Karpas-422 (cell line): ENCODE results near the gene HOXB8. TPM values are rescaled to one million over a fixed set of nuclear protein-coding genes. Genes with fewer than 3 reads are reported as not detected.

Experiments used
- DNase-seq: peaks from one replicate; pipeline ENCODE4 v3.0.0-alpha.2; 2015
- H2AFZ ChIP-seq: fragments of 200-600 bp; sonication (generic); 2 replicates; pipeline ENCODE4 v1.6.1; 2014; ENCODE audit warnings: antibody characterized with exemption, low read length, mixed read lengths
- H3K27ac ChIP-seq: fragments of 200-600 bp; sonication (generic); 2 replicates; pipeline ENCODE4 v1.5.1; 2014; ENCODE audit warnings: mild to moderate bottlenecking, low read length, moderate library complexity
- H3K27me3 ChIP-seq: fragments of 200-600 bp; sonication (generic); 2 replicates; pipeline ENCODE4 v1.6.1; 2014; ENCODE audit warnings: low read length, mixed read lengths
- H3K36me3 ChIP-seq: fragments of 200-600 bp; sonication (generic); 2 replicates; pipeline ENCODE4 v1.6.1; 2014; ENCODE audit warnings: low read length, mixed read lengths; ENCODE audit not compliant: insufficient read depth
- H3K4me1 ChIP-seq: fragments of 200-600 bp; sonication (generic); 2 replicates; pipeline ENCODE4 v1.6.1; 2014; ENCODE audit warnings: mild to moderate bottlenecking, low read length, mixed read lengths
- H3K4me2 ChIP-seq: fragments of 200-600 bp; sonication (generic); 2 replicates; pipeline ENCODE4 v1.6.1; 2014; ENCODE audit warnings: low read length, low read depth, mild to moderate bottlenecking; ENCODE audit not compliant: poor library complexity, severe bottlenecking
- H3K4me3 ChIP-seq: fragments of 200-600 bp; sonication (generic); 2 replicates; pipeline ENCODE4 v1.5.1; 2014; ENCODE audit warnings: mild to moderate bottlenecking, antibody characterized with exemption, low read length, mixed read lengths
- H3K79me2 ChIP-seq: fragments of 200-600 bp; sonication (generic); 2 replicates; pipeline ENCODE4 v1.6.1; 2014; ENCODE audit warnings: mild to moderate bottlenecking, low read length, mixed read lengths
- H3K9ac ChIP-seq: fragments of 200-600 bp; sonication (generic); 2 replicates; pipeline ENCODE4 v1.6.0; 2014; ENCODE audit warnings: low read length
- H3K9me2 ChIP-seq: fragments of 200-600 bp; sonication (generic), shearing (Covaris generic); replicated peaks from 2 replicates; pipeline ENCODE4 v1.6.0; 2014; ENCODE audit warnings: mild to moderate bottlenecking, low read length, moderate library complexity; ENCODE audit not compliant: insufficient read depth
- H3K9me3 ChIP-seq: fragments of 300-700, 200-600 bp; sonication (generic); 2 replicates; pipeline ENCODE4 v1.6.1; 2014; ENCODE audit warnings: low read length, mixed read lengths
- H4K20me1 ChIP-seq: fragments of 200-600 bp; sonication (generic); 2 replicates; pipeline ENCODE4 v1.6.1; 2014; ENCODE audit warnings: mild to moderate bottlenecking, antibody characterized with exemption, low read length, low read depth; ENCODE audit not compliant: insufficient read depth
- total RNA-seq: library from RNA; depleted of rRNA; stranded (reverse); fragments of >200 nt; shearing (Covaris generic); gene quantifications from 2 replicates; pipeline ENCODE4 v1.2.3, GENCODE V29; 2014; ENCODE audit warnings: low replicate concordance

The HOXB8 gene
- total RNA-seq, 1 experiment from 2014 or later, result 4.2 TPM

GRCh38 chr17:48571024-48571818 lies 43.9 kb downstream of the HOXB8 start:
- H3K27me3 ChIP-seq, result no peaks in the 10 kb centered on the region
- H3K9me3 ChIP-seq, result no peaks in the 10 kb centered on the region
- DNase-seq, result no peak
- no peak overlapping the region for H3K9ac ChIP-seq
- no peaks in the 10 kb centered on the region for H4K20me1 ChIP-seq
- H2AFZ ChIP-seq, result no peak overlapping the region
- no peaks in the 10 kb centered on the region for H3K79me2 ChIP-seq
- H3K36me3 ChIP-seq, result no peaks in the 10 kb centered on the region
- no peaks in the 10 kb centered on the region for H3K9me2 ChIP-seq
- no peak overlapping the region for H3K4me3 ChIP-seq
- no peak overlapping the region for H3K27ac ChIP-seq
- no peaks in the 10 kb centered on the region for H3K4me1 ChIP-seq
- no peak overlapping the region for H3K4me2 ChIP-seq

DNA sequence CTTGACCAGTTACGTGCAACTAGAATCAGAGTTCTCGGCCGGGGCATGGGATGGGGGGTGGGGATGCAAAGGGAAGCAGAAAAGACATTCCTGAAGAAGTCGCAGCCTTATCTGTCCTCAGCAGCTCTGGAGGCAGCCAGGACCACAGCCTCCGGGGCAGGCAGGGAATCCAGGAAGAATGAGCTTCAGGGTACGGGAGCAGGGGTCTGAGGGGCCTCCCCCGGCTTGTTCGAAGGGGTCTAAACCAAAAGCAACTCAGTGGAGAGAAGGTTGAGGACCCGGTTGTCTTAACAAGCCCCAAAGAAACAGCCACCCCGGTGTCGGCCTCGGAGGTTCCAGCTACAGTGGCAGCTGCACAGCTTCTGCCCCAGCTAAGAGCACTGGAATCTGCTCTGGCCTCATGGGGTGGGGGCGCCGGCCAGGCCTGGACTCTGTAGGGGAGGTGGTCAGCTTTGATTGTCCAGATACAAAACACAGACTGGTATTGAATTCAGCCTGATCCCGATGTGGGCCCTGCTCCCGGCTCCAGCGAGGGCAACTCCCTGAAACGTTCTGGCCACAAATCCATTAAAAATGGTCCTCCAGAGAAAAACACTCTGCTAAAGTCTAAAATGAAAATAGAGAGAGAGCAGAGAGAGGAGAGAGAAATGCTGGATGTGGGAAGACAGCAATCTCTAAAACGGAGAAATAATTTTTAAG lies 44.6 kb downstream of the HOXB8 start:
- H3K4me1 ChIP-seq, result no peaks in the 10 kb centered on the region
- no peaks in the 10 kb centered on the region for H3K9me2 ChIP-seq
- DNase-seq, result no peak
- no peak overlapping the region for H3K4me2 ChIP-seq
- H3K79me2 ChIP-seq, result no peaks in the 10 kb centered on the region
- no peaks in the 10 kb centered on the region for H3K9me3 ChIP-seq
- H3K4me3 ChIP-seq, result no peak overlapping the region
- H2AFZ ChIP-seq, result no peak overlapping the region
- H3K9ac ChIP-seq, result no peak overlapping the region
- no peaks in the 10 kb centered on the region for H3K36me3 ChIP-seq
- H3K27me3 ChIP-seq, result no peaks in the 10 kb centered on the region
- no peaks in the 10 kb centered on the region for H4K20me1 ChIP-seq
- H3K27ac ChIP-seq, result no peak overlapping the region

- Histone ChIP-seq H3K27ac (no peak overlapping the region), H3K79me2 (no peaks in the 10 kb centered on the region), H3K27me3 (no peaks in the 10 kb centered on the region), H3K9me3 (no peaks in the 10 kb centered on the region), H3K4me2 (no peak overlapping the region), H3K4me3 (no peak overlapping the region), H3K4me1 (no peaks in the 10 kb centered on the region), H4K20me1 (no peaks in the 10 kb centered on the region), H2AFZ (no peak overlapping the region), H3K36me3 (no peaks in the 10 kb centered on the region), H3K9ac (no peak overlapping the region), H3K9me2 (no peaks in the 10 kb centered on the region)
- DNase-seq, result no peak
Measured at GRCh38 chr17:48569674-48570324, 45.3 kb downstream of the HOXB8 start.

- Histone ChIP-seq H3K9me3 (no peaks in the 10 kb centered on the region), H3K4me1 (no peaks in the 10 kb centered on the region), H4K20me1 (no peaks in the 10 kb centered on the region), H3K9me2 (no peaks in the 10 kb centered on the region), H3K27me3 (no peaks in the 10 kb centered on the region), H2AFZ (no peak overlapping the region), H3K9ac (no peak overlapping the region), H3K4me3 (no peak overlapping the region), H3K79me2 (no peaks in the 10 kb centered on the region), H3K4me2 (no peak overlapping the region), H3K36me3 (no peaks in the 10 kb centered on the region), H3K27ac (no peak overlapping the region)
- DNase-seq, result no peak
Measured at GRCh38 chr17:48569240-48569582, 45.9 kb downstream of the HOXB8 start.

DNA sequence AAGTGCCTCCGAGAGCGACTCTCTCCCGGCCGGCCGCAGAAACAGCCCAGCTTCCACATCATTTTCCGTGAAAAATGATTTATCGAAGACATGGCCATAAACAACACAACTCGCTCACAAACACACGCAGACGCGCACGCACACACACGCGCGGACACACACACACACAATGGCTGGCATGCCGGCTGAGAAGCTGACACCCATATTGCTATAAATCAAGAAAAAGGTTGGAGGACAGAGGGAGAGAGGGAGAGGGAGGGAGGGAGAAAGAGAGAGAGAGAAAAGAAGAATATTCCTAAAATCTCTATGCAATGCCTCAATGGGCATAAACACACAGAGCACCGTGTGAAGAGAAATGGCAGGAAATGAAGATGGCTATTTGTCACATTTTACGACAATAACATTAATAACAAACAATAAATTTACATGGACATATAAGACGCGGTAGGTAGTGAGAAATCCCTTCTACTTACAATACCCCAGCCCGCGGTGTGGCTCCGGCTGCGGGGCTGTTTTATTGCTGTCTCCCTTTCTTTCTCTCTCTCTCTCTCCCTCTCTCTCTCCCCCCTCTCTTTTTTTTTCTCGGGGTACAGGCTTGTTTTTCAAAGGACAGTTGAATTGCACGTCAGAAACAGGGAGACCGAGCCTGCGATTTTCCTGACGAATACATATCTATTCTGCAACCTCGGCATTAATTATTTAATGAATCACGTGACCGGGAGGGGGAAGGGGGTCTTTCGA lies 46.4 kb downstream of the HOXB8 start:
- Histone ChIP-seq H3K9me3 (no peaks in the 10 kb centered on the region), H2AFZ (no peak overlapping the region), H3K4me3 (no peak overlapping the region), H3K9me2 (no peaks in the 10 kb centered on the region), H3K9ac (no peak overlapping the region), H3K36me3 (no peaks in the 10 kb centered on the region), H3K27ac (no peak overlapping the region), H3K79me2 (no peaks in the 10 kb centered on the region), H4K20me1 (no peaks in the 10 kb centered on the region), H3K27me3 (no peaks in the 10 kb centered on the region), H3K4me1 (no peaks in the 10 kb centered on the region), H3K4me2 (no peak overlapping the region)
- no peak for DNase-seq

DNA sequence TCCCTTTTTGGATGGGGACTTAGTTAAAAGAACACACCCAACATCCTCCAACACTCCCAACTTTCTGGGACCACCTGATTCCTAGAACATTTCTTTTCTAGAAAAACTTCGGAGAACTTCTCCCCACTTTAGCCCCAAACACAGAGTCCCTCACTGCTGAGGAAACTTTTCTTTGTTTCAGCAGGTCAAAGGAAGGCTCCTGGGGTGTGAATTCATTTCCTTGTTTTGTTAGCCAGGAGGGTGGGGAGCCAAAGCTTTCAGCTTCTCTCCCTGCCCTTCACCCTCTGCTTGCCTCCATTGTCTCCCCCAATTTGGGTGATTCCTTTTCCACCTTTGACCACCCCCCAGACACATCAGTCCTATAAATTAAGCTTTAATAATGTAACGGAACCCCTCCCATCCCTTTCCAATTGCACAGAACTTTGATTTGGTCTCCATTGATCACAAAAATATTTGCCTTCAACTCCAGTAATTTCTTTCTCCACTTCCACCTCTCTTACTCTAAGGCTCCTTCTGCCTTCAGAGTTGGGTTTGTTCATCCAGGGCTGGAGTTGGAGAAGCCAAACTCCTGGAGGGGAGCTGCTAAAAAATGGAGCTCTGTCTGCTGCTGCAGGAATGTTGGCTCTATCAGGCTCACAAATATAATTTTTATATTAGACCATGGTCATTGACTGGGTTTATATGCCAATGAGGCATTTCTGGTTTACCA lies 47.3 kb downstream of the HOXB8 start:
- Histone ChIP-seq H3K9me2 (no peaks in the 10 kb centered on the region), H3K9ac (no peak overlapping the region), H3K27me3 (no peaks in the 10 kb centered on the region), H3K36me3 (no peaks in the 10 kb centered on the region), H2AFZ (no peak overlapping the region), H3K4me3 (no peak overlapping the region), H3K4me1 (no peaks in the 10 kb centered on the region), H3K79me2 (no peaks in the 10 kb centered on the region), H4K20me1 (no peaks in the 10 kb centered on the region), H3K27ac (no peak overlapping the region), H3K4me2 (no peak overlapping the region), H3K9me3 (no peaks in the 10 kb centered on the region)
- DNase-seq, result no peak

DNA sequence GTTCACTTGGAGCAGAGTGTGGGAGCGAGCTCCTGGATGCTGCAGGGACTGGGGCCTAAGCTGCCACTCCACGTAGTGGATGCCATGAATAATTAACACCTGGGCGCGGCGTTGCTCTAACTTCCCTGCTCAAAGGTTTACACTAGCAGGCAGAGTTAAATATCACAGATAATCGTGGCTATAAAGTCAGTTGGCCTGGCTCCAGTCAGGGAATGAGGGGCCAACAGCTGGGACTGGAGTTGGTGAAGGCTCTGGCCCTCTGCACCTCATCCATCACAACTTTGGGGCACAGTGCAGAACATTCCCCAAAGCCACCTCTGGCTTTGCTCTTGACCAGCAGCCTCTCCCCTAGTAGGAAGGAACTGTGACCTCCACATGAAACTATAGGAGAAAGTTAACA lies 47.9 kb downstream of the HOXB8 start:
- no peaks in the 10 kb centered on the region for H3K27me3 ChIP-seq
- no peak for DNase-seq
- no peaks in the 10 kb centered on the region for H3K9me3 ChIP-seq
- H3K4me1 ChIP-seq, result no peaks in the 10 kb centered on the region
- H3K4me2 ChIP-seq, result no peak overlapping the region
- H3K4me3 ChIP-seq, result no peak overlapping the region
- H3K79me2 ChIP-seq, result no peaks in the 10 kb centered on the region
- no peaks in the 10 kb centered on the region for H4K20me1 ChIP-seq
- H3K9ac ChIP-seq, result no peak overlapping the region
- no peak overlapping the region for H3K27ac ChIP-seq
- no peaks in the 10 kb centered on the region for H3K36me3 ChIP-seq
- no peak overlapping the region for H2AFZ ChIP-seq
- H3K9me2 ChIP-seq, result no peaks in the 10 kb centered on the region
